HG03521 (cell line): ENCODE measurements around the gene TMEM150C.
"Not testable (repeated sequence)": the region's sequence is repeated elsewhere in the genome, so short reads cannot be mapped to it uniquely, and the experiment has no call there.

ENCODE experiments used
- ATAC-seq: cut with Tn5 transposase; IDR thresholded peaks from one replicate; pipeline ENCODE4 v1.9.1; 2021; ENCODE audit warnings: mild to moderate bottlenecking, moderate library complexity; ENCODE audit not compliant: unreplicated experiment

TMEM150C gene

GRCh38 chr4:82569727-82570126 lies 7.9 kb upstream of the TMEM150C start:
- ATAC-seq: no peak

GRCh38 chr4:82569076-82569475 lies 7.3 kb upstream of the TMEM150C start:
- no peak for ATAC-seq

- no peak for ATAC-seq
Observed at GRCh38 chr4:82567444-82567843, 5.7 kb upstream of the TMEM150C start.

GRCh38 chr4:82562564-82562854 lies 721 bp upstream of the TMEM150C start:
- no peak for ATAC-seq

- no peak for ATAC-seq
Observed at GRCh38 chr4:82560853-82561785, 669 bp downstream of the TMEM150C start.

- ATAC-seq: no peak
Observed at GRCh38 chr4:82559735-82560120, 2.1 kb downstream of the TMEM150C start.

- ATAC-seq: not testable (repeated sequence)
Observed at GRCh38 chr4:82559090-82559734, 2.6 kb downstream of the TMEM150C start.

GRCh38 chr4:82555276-82555675 lies 6.5 kb downstream of the TMEM150C start:
- no peak for ATAC-seq

- ATAC-seq: no peak
Observed at GRCh38 chr4:82553020-82553419, 8.8 kb downstream of the TMEM150C start.

- no peak for ATAC-seq
Observed at GRCh38 chr4:82551734-82552133, 10.1 kb downstream of the TMEM150C start.

GRCh38 chr4:82547850-82548249 lies 13.9 kb downstream of the TMEM150C start:
- not testable (repeated sequence) for ATAC-seq

GRCh38 chr4:82543131-82543530 lies 18.7 kb downstream of the TMEM150C start:
- ATAC-seq: no peak

- ATAC-seq: no peak
Observed at GRCh38 chr4:82542642-82543041, 19.1 kb downstream of the TMEM150C start.

GRCh38 chr4:82529322-82529721 lies 32.5 kb downstream of the TMEM150C start:
- ATAC-seq: no peak

GRCh38 chr4:82528868-82529267 lies 32.9 kb downstream of the TMEM150C start:
- no peak for ATAC-seq

GRCh38 chr4:82528074-82528473 lies 33.7 kb downstream of the TMEM150C start:
- no peak for ATAC-seq

- ATAC-seq: no peak
Observed at GRCh38 chr4:82525307-82525911, 36.4 kb downstream of the TMEM150C start.

GRCh38 chr4:82524570-82525152 lies 37.1 kb downstream of the TMEM150C start:
- no peak for ATAC-seq

GRCh38 chr4:82523179-82523578 lies 38.6 kb downstream of the TMEM150C start:
- ATAC-seq: no peak

GRCh38 chr4:82522472-82522871 lies 39.3 kb downstream of the TMEM150C start:
- no peak for ATAC-seq

- ATAC-seq: no peak
Observed at GRCh38 chr4:82521283-82521682, 40.5 kb downstream of the TMEM150C start.

- no peak for ATAC-seq
Observed at GRCh38 chr4:82519776-82520175, 42.0 kb downstream of the TMEM150C start.
